GM23338 (cell line): Measurements from ENCODE around the gene MRAP. TPM values are rescaled to one million over a fixed set of nuclear protein-coding genes. Genes with fewer than 3 reads are reported as not detected.

Source experiments
- ATAC-seq: fragments of 200-7000 bp; cut with Tn5 transposase; 3 replicates; pipeline ENCODE4 v1.9.1; 2020
- DNase-seq: peaks from one replicate; pipeline ENCODE4 v3.0.0-alpha.2; 2015; ENCODE audit warnings: low spot score
- H2AFZ ChIP-seq: fragments of 200-600 bp; sonication (generic); 2 replicates; pipeline ENCODE4 v1.8.0; 2016; ENCODE audit warnings: antibody characterized with exemption, mild to moderate bottlenecking, moderate library complexity
- H3F3A ChIP-seq: fragments of 200-600 bp; sonication (generic); replicated peaks from 2 replicates; pipeline ENCODE4 v1.8.0; 2017; ENCODE audit warnings: antibody characterized with exemption, mixed run types, low read depth
- H3K27ac ChIP-seq: fragments of 200-600 bp; sonication (generic); 2 replicates; pipeline ENCODE4 v1.6.1; 2016; ENCODE audit warnings: low read depth
- H3K27me3 ChIP-seq: fragments of 200-600 bp; sonication (generic); 2 replicates; pipeline ENCODE4 v1.8.0; 2016; ENCODE audit warnings: mild to moderate bottlenecking, mixed run types, moderate library complexity; ENCODE audit not compliant: insufficient read depth
- H3K36me3 ChIP-seq: fragments of 200-600 bp; sonication (generic); 2 replicates; pipeline ENCODE4 v1.8.0; 2016; ENCODE audit warnings: mild to moderate bottlenecking; ENCODE audit not compliant: insufficient read depth
- H3K4me1 ChIP-seq: fragments of 200-600 bp; sonication (generic); 2 replicates; pipeline ENCODE4 v1.8.0; 2016; ENCODE audit warnings: mild to moderate bottlenecking, moderate library complexity; ENCODE audit not compliant: insufficient read depth
- H3K4me2 ChIP-seq: fragments of 200-600 bp; sonication (generic); 2 replicates; pipeline ENCODE4 v1.7.1; 2017; ENCODE audit warnings: mixed run types
- H3K4me3 ChIP-seq: fragments of 200-600 bp; sonication (generic); 2 replicates; pipeline ENCODE4 v1.6.1; 2016; ENCODE audit warnings: mixed run types
- H3K79me2 ChIP-seq: fragments of 200-600 bp; sonication (generic); replicated peaks from 2 replicates; pipeline ENCODE4 v1.8.0; 2017; ENCODE audit warnings: mild to moderate bottlenecking; ENCODE audit not compliant: insufficient read depth
- H3K9me2 ChIP-seq: fragments of 200-600 bp; sonication (generic); 2 replicates; pipeline ENCODE4 v1.8.0; 2017; ENCODE audit not compliant: insufficient read depth
- H4K20me1 ChIP-seq: fragments of 200-600 bp; sonication (generic); replicated peaks from 2 replicates; pipeline ENCODE4 v1.8.0; 2017; ENCODE audit warnings: mild to moderate bottlenecking; ENCODE audit not compliant: insufficient read depth
- H3K27ac Mint-ChIP-seq: 2 replicates; pipeline ENCODE4 v1.8.0; 2020; ENCODE audit warnings: inconsistent platforms, mild to moderate bottlenecking, moderate library complexity, mixed read lengths
- H3K27me3 Mint-ChIP-seq: 3 replicates; pipeline ENCODE4 v1.8.0; 2022; ENCODE audit warnings: low read depth, mild to moderate bottlenecking, moderate library complexity, mixed read lengths, inconsistent platforms; ENCODE audit not compliant: insufficient read depth, poor library complexity
- H3K36me3 Mint-ChIP-seq: 3 replicates; pipeline ENCODE4 v1.8.0; 2021; ENCODE audit warnings: low read depth, mild to moderate bottlenecking, inconsistent platforms, moderate library complexity, mixed read lengths
- H3K4me1 Mint-ChIP-seq: 3 replicates; pipeline ENCODE4 v1.8.0; 2020; ENCODE audit warnings: mild to moderate bottlenecking, inconsistent platforms, mixed read lengths
- H3K4me3 Mint-ChIP-seq: 3 replicates; pipeline ENCODE4 v1.8.0; 2021; ENCODE audit warnings: moderate library complexity, mild to moderate bottlenecking, inconsistent platforms, mixed read lengths
- H3K9me3 Mint-ChIP-seq: 3 replicates; pipeline ENCODE4 v1.8.0; 2020; ENCODE audit warnings: moderate library complexity, mild to moderate bottlenecking, inconsistent platforms, mixed read lengths
- CREB1 ChIP-seq: fragments of 250-450 bp; sonication (Bioruptor Pico); IDR thresholded peaks from 2 replicates; pipeline ENCODE4 v1.5.0; 2020; ENCODE audit warnings: low read depth, mild to moderate bottlenecking, moderate library complexity
- EZH2 ChIP-seq: fragments of 200-600 bp; sonication (generic); IDR thresholded peaks from one replicate; pipeline ENCODE4 v1.8.0; 2017; ENCODE audit warnings: antibody characterized with exemption, mild to moderate bottlenecking, low read depth; ENCODE audit not compliant: unreplicated experiment
- EZH2phosphoT487 ChIP-seq: fragments of 200-600 bp; sonication (generic); IDR thresholded peaks from one replicate; pipeline ENCODE4 v1.8.1; 2018; ENCODE audit warnings: antibody characterized with exemption; ENCODE audit not compliant: unreplicated experiment
- JUNB ChIP-seq: IDR thresholded peaks from one replicate; pipeline ENCODE4 v1.6.1; 2016; ENCODE audit warnings: antibody characterized with exemption; ENCODE audit not compliant: unreplicated experiment
- NANOG ChIP-seq: IDR thresholded peaks from 2 replicates; pipeline ENCODE4 v1.6.1; 2016; ENCODE audit warnings: antibody characterized with exemption, borderline replicate concordance
- POLR2AphosphoS5 ChIP-seq: IDR thresholded peaks from 2 replicates; pipeline ENCODE4 v1.6.1; 2016; ENCODE audit warnings: antibody characterized with exemption, low read depth
- STAT1 ChIP-seq: IDR thresholded peaks from one replicate; pipeline ENCODE4 v1.6.1; 2016; ENCODE audit warnings: antibody characterized with exemption; ENCODE audit not compliant: unreplicated experiment
- ZNF114 ChIP-seq: fragments of 250-450 bp; sonication (Bioruptor Pico); IDR thresholded peaks from 2 replicates; pipeline ENCODE4 v1.5.0; 2020; ENCODE audit warnings: mild to moderate bottlenecking, moderate library complexity
- ZNF331 ChIP-seq: fragments of 250-450 bp; sonication (Bioruptor Pico); IDR thresholded peaks from 2 replicates; pipeline ENCODE4 v1.5.0; 2020; ENCODE audit warnings: low read depth, mild to moderate bottlenecking, moderate library complexity
- polyA plus RNA-seq: library from polyadenylated mRNA; unstranded; fragments of >200 nt; fragmentation: Nextera tagmentation; extraction: Ambion mirVana; gene quantifications from 2 replicates; pipeline ENCODE4 v1.2.1, GENCODE V29; 2016
- total RNA-seq: library from RNA; depleted of rRNA; stranded (reverse); fragments of >200 nt; shearing (Covaris generic); gene quantifications from 2 replicates; pipeline ENCODE4 v1.2.3, GENCODE V29; 2014
- TF ChIP-seq, protein P1 (sequence below): IDR thresholded peaks from one replicate; pipeline ENCODE4 v1.6.1; 2018; ENCODE audit warnings: antibody characterized with exemption; ENCODE audit not compliant: unreplicated experiment
- TF ChIP-seq, protein P2 (sequence below), 2 experiments: fragments of 200-600 bp in 1 of 2; sonication (generic) in 1 of 2; conservative IDR thresholded peaks; 2 replicates each; pipeline versions ENCODE4 v1.5.1 to v1.6.1; 2016 to 2017; ENCODE audit warnings: antibody characterized with exemption in 2 of 2, low read depth in 2 of 2, mild to moderate bottlenecking in 2 of 2, moderate library complexity in 1 of 2
- TF ChIP-seq, protein P3 (sequence below): fragments of 250-450 bp; sonication (Bioruptor Pico); IDR thresholded peaks from 2 replicates; pipeline ENCODE4 v1.5.0; 2020; ENCODE audit warnings: mild to moderate bottlenecking, moderate library complexity
- TF ChIP-seq, protein P4 (sequence below): IDR thresholded peaks from 2 replicates; pipeline ENCODE4 v1.6.1; 2016; ENCODE audit warnings: antibody characterized with exemption

The MRAP gene
- total and polyA plus RNA-seq, 2 experiments from 2014 or later, result 0.78 TPM; not detected in 1

DNA sequence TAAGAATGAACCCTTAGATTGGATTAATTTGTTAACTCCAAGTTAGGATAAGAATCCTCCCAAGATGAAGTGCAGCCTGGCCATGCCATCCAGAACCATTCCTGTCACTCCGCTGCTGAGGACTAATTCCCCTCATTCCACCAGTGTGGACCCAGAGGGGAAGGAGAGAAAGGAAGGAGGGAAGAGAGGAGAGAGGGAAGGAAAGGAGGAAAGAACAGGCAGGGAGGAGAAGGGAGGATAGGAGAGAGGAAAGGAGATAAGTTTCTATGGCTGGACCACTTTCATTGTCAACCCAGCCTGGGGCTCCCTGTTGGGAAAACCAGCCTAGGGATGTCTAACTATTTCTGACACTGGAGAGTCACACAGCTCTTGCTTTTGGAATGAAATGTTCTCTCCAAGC lies 4.7 kb downstream of the MRAP start (continued):
- no peak for TF ChIP-seq CREB1 (CRISPR knock-in tag)
- no peak for TF ChIP-seq ZNF114 (CRISPR knock-in tag)
- TF ChIP-seq STAT1, result no peak
- no peak for TF ChIP-seq JUNB

DNA sequence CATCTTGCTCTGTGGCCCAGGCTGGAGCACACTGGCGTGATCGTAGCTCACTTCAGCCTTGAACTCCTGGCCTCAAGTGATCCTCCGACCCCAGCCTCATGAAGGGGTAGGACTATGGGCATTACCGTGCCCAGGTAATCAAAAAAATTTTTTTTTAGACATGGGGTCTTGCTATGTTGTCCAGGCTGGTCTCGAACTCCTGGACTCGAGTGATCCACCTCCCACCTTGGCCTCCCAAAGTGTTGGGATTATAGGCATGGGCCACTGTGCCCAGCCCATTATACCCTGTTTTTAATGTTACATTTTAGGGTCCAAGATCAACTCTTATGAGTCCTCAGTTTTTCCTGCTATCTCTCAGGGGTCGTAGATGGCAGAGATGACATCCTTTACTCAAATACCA lies 6.3 kb downstream of the MRAP start:
- H4K20me1 ChIP-seq, result peaks cover 3% of the 10 kb centered on the region; the same call in 1 of the 2 replicates
- no peaks in the 10 kb centered on the region for H3K79me2 ChIP-seq
- peaks cover 12% of the 10 kb centered on the region; the same call in 1 of the 2 replicates for H3F3A ChIP-seq
- TF ChIP-seq, protein P1, sequence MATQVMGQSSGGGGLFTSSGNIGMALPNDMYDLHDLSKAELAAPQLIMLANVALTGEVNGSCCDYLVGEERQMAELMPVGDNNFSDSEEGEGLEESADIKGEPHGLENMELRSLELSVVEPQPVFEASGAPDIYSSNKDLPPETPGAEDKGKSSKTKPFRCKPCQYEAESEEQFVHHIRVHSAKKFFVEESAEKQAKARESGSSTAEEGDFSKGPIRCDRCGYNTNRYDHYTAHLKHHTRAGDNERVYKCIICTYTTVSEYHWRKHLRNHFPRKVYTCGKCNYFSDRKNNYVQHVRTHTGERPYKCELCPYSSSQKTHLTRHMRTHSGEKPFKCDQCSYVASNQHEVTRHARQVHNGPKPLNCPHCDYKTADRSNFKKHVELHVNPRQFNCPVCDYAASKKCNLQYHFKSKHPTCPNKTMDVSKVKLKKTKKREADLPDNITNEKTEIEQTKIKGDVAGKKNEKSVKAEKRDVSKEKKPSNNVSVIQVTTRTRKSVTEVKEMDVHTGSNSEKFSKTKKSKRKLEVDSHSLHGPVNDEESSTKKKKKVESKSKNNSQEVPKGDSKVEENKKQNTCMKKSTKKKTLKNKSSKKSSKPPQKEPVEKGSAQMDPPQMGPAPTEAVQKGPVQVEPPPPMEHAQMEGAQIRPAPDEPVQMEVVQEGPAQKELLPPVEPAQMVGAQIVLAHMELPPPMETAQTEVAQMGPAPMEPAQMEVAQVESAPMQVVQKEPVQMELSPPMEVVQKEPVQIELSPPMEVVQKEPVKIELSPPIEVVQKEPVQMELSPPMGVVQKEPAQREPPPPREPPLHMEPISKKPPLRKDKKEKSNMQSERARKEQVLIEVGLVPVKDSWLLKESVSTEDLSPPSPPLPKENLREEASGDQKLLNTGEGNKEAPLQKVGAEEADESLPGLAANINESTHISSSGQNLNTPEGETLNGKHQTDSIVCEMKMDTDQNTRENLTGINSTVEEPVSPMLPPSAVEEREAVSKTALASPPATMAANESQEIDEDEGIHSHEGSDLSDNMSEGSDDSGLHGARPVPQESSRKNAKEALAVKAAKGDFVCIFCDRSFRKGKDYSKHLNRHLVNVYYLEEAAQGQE, result no peak
- TF ChIP-seq JUNB (no peak), STAT1 (no peak), POLR2AphosphoS5 (no peak), ZNF331 (CRISPR knock-in tag) (no peak), CREB1 (CRISPR knock-in tag) (no peak), ZNF114 (CRISPR knock-in tag) (no peak), EZH2phosphoT487 (no peak), EZH2 (no peak), NANOG (no peak)
- TF ChIP-seq, protein P2, sequence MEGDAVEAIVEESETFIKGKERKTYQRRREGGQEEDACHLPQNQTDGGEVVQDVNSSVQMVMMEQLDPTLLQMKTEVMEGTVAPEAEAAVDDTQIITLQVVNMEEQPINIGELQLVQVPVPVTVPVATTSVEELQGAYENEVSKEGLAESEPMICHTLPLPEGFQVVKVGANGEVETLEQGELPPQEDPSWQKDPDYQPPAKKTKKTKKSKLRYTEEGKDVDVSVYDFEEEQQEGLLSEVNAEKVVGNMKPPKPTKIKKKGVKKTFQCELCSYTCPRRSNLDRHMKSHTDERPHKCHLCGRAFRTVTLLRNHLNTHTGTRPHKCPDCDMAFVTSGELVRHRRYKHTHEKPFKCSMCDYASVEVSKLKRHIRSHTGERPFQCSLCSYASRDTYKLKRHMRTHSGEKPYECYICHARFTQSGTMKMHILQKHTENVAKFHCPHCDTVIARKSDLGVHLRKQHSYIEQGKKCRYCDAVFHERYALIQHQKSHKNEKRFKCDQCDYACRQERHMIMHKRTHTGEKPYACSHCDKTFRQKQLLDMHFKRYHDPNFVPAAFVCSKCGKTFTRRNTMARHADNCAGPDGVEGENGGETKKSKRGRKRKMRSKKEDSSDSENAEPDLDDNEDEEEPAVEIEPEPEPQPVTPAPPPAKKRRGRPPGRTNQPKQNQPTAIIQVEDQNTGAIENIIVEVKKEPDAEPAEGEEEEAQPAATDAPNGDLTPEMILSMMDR (conservative IDR thresholded peaks at IDR 0.05; ENCODE audit: low read depth in 2 of 2), result no peak
- TF ChIP-seq, protein P3, sequence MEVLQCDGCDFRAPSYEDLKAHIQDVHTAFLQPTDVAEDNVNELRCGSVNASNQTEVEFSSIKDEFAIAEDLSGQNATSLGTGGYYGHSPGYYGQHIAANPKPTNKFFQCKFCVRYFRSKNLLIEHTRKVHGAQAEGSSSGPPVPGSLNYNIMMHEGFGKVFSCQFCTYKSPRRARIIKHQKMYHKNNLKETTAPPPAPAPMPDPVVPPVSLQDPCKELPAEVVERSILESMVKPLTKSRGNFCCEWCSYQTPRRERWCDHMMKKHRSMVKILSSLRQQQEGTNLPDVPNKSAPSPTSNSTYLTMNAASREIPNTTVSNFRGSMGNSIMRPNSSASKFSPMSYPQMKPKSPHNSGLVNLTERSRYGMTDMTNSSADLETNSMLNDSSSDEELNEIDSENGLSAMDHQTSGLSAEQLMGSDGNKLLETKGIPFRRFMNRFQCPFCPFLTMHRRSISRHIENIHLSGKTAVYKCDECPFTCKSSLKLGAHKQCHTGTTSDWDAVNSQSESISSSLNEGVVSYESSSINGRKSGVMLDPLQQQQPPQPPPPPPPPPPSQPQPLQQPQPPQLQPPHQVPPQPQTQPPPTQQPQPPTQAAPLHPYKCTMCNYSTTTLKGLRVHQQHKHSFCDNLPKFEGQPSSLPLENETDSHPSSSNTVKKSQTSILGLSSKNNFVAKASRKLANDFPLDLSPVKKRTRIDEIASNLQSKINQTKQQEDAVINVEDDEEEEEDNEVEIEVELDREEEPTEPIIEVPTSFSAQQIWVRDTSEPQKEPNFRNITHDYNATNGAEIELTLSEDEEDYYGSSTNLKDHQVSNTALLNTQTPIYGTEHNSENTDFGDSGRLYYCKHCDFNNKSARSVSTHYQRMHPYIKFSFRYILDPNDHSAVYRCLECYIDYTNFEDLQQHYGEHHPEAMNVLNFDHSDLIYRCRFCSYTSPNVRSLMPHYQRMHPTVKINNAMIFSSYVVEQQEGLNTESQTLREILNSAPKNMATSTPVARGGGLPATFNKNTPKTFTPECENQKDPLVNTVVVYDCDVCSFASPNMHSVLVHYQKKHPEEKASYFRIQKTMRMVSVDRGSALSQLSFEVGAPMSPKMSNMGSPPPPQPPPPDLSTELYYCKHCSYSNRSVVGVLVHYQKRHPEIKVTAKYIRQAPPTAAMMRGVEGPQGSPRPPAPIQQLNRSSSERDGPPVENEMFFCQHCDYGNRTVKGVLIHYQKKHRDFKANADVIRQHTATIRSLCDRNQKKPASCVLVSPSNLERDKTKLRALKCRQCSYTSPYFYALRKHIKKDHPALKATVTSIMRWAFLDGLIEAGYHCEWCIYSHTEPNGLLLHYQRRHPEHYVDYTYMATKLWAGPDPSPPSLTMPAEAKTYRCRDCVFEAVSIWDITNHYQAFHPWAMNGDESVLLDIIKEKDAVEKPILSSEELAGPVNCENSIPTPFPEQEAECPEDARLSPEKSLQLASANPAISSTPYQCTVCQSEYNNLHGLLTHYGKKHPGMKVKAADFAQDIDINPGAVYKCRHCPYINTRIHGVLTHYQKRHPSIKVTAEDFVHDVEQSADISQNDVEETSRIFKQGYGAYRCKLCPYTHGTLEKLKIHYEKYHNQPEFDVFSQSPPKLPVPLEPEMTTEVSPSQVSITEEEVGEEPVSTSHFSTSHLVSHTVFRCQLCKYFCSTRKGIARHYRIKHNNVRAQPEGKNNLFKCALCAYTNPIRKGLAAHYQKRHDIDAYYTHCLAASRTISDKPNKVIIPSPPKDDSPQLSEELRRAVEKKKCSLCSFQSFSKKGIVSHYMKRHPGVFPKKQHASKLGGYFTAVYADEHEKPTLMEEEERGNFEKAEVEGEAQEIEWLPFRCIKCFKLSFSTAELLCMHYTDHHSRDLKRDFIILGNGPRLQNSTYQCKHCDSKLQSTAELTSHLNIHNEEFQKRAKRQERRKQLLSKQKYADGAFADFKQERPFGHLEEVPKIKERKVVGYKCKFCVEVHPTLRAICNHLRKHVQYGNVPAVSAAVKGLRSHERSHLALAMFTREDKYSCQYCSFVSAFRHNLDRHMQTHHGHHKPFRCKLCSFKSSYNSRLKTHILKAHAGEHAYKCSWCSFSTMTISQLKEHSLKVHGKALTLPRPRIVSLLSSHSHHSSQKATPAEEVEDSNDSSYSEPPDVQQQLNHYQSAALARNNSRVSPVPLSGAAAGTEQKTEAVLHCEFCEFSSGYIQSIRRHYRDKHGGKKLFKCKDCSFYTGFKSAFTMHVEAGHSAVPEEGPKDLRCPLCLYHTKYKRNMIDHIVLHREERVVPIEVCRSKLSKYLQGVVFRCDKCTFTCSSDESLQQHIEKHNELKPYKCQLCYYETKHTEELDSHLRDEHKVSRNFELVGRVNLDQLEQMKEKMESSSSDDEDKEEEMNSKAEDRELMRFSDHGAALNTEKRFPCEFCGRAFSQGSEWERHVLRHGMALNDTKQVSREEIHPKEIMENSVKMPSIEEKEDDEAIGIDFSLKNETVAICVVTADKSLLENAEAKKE (CRISPR knock-in tag), result no peak
- TF ChIP-seq, protein P4, sequence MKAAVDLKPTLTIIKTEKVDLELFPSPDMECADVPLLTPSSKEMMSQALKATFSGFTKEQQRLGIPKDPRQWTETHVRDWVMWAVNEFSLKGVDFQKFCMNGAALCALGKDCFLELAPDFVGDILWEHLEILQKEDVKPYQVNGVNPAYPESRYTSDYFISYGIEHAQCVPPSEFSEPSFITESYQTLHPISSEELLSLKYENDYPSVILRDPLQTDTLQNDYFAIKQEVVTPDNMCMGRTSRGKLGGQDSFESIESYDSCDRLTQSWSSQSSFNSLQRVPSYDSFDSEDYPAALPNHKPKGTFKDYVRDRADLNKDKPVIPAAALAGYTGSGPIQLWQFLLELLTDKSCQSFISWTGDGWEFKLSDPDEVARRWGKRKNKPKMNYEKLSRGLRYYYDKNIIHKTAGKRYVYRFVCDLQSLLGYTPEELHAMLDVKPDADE, result no peak
- 0 out of 2 replicates have a peak, but pooled peaks cover 2% of the 10 kb centered on the region for H3K9me2 ChIP-seq
- H3K4me3 ChIP-seq, result no peak overlapping the region
- ATAC-seq (no peak), DNase-seq (no peak)
- Mint-ChIP-seq H3K9me3 (no peaks in the 10 kb centered on the region), H3K36me3 (peaks cover 21% of the 10 kb centered on the region), H3K27me3 (peaks cover 7% of the 10 kb centered on the region), H3K4me1 (peaks cover 13% of the 10 kb centered on the region), H3K4me3 (no peak overlapping the region), H3K27ac (no peak overlapping the region)
- H2AFZ ChIP-seq, result no peak overlapping the region
- H3K27ac ChIP-seq, result no peak overlapping the region
- H3K27me3 ChIP-seq, result no peaks in the 10 kb centered on the region
- no peak overlapping the region for H3K4me2 ChIP-seq
- H3K4me1 ChIP-seq, result peaks cover 7% of the 10 kb centered on the region; the same call in 1 of the 2 replicates
- no peaks in the 10 kb centered on the region for H3K36me3 ChIP-seq
